HG03064 (cell line): ENCODE measurements around the gene GOLGA8B.
A peak's percentile ranks its signal among the peaks of the same experiment; 100 is the strongest.
"Not testable (repeated sequence)": the region's sequence is repeated elsewhere in the genome, so short reads cannot be mapped to it uniquely, and the experiment has no call there.

Source experiments
- ATAC-seq: cut with Tn5 transposase; IDR thresholded peaks from one replicate; pipeline ENCODE4 v1.9.1; 2021; ENCODE audit warnings: low read depth; ENCODE audit not compliant: unreplicated experiment

GOLGA8B gene

GRCh38 chr15:34583399-34584329, at the start of gene GOLGA8B:
GOLGA8B (minus strand) TSS chr15:34583651; CDS start chr15:34535912, 47,739 bp downstream.
- ATAC-seq: peak; percentile 66

- ATAC-seq: not testable (repeated sequence)
Measured at GRCh38 chr15:34633165-34633564, 49.7 kb upstream of the GOLGA8B start.

GRCh38 chr15:34628577-34629152, 45.2 kb upstream of the GOLGA8B start:
- ATAC-seq: no peak

GRCh38 chr15:34625007-34625406, 41.6 kb upstream of the GOLGA8B start:
- ATAC-seq: no peak

GRCh38 chr15:34621675-34622074, 38.2 kb upstream of the GOLGA8B start:
- no peak for ATAC-seq

GRCh38 chr15:34620814-34621213, 37.4 kb upstream of the GOLGA8B start:
- no peak for ATAC-seq

GRCh38 chr15:34620142-34620541, 36.7 kb upstream of the GOLGA8B start:
- ATAC-seq: no peak

GRCh38 chr15:34619151-34619550, 35.7 kb upstream of the GOLGA8B start:
- ATAC-seq: no peak

- no peak for ATAC-seq
Measured at GRCh38 chr15:34618073-34618472, 34.6 kb upstream of the GOLGA8B start.

GRCh38 chr15:34616613-34617012, 33.2 kb upstream of the GOLGA8B start:
- no peak for ATAC-seq

GRCh38 chr15:34613997-34614396, 30.5 kb upstream of the GOLGA8B start:
- ATAC-seq: no peak

GRCh38 chr15:34613301-34613700, 29.9 kb upstream of the GOLGA8B start:
- ATAC-seq: no peak

- ATAC-seq: no peak
Measured at GRCh38 chr15:34610354-34610753, 26.9 kb upstream of the GOLGA8B start.

GRCh38 chr15:34609102-34610057, 25.9 kb upstream of the GOLGA8B start:
- no peak for ATAC-seq

GRCh38 chr15:34608517-34608916, 25.1 kb upstream of the GOLGA8B start:
- ATAC-seq: no peak

- no peak for ATAC-seq
Measured at GRCh38 chr15:34607832-34608231, 24.4 kb upstream of the GOLGA8B start.

- no peak for ATAC-seq
Measured at GRCh38 chr15:34606545-34606944, 23.1 kb upstream of the GOLGA8B start.

- no peak for ATAC-seq
Measured at GRCh38 chr15:34606131-34606530, 22.7 kb upstream of the GOLGA8B start.

GRCh38 chr15:34603095-34603494, 19.6 kb upstream of the GOLGA8B start:
- ATAC-seq: no peak

GRCh38 chr15:34600923-34601322, 17.5 kb upstream of the GOLGA8B start:
- no peak for ATAC-seq
